GM19452 (cell line): ENCODE measurements around the gene UBE2E2.
A peak's percentile ranks its signal among the peaks of the same experiment; 100 is the strongest.
"Not testable (repeated sequence)": the region's sequence is repeated elsewhere in the genome, so short reads cannot be mapped to it uniquely, and the experiment has no call there.

Experiments
- ATAC-seq: cut with Tn5 transposase; IDR thresholded peaks from one replicate; pipeline ENCODE4 v1.9.1; 2021; ENCODE audit not compliant: unreplicated experiment

UBE2E2 gene

GRCh38 chr3:23202921-23203707, at the start of gene UBE2E2:
UBE2E2 (plus strand) TSS chr3:23203327.
- ATAC-seq: peak; percentile 73

- no peak for ATAC-seq
Observed at GRCh38 chr3:23153436-23153835, 49.7 kb upstream of the UBE2E2 start.

- ATAC-seq: no peak
Observed at GRCh38 chr3:23157331-23157730, 45.8 kb upstream of the UBE2E2 start.

GRCh38 chr3:23159929-23160328, 43.2 kb upstream of the UBE2E2 start:
- ATAC-seq: no peak

GRCh38 chr3:23161308-23161707, 41.8 kb upstream of the UBE2E2 start:
- no peak for ATAC-seq

- peak; percentile 59 for ATAC-seq
Observed at GRCh38 chr3:23161896-23162570, 41.1 kb upstream of the UBE2E2 start.

- peak; percentile 52 for ATAC-seq
Observed at GRCh38 chr3:23162934-23163333, 40.2 kb upstream of the UBE2E2 start.

GRCh38 chr3:23164746-23165145, 38.4 kb upstream of the UBE2E2 start:
- ATAC-seq: no peak

GRCh38 chr3:23165571-23165970, 37.6 kb upstream of the UBE2E2 start:
- ATAC-seq: no peak

GRCh38 chr3:23166276-23166675, 36.9 kb upstream of the UBE2E2 start:
- ATAC-seq: no peak

- ATAC-seq: no peak
Observed at GRCh38 chr3:23166845-23167244, 36.3 kb upstream of the UBE2E2 start.

- ATAC-seq: no peak
Observed at GRCh38 chr3:23169551-23169950, 33.6 kb upstream of the UBE2E2 start.

- ATAC-seq: no peak
Observed at GRCh38 chr3:23170291-23170690, 32.8 kb upstream of the UBE2E2 start.

- ATAC-seq: no peak
Observed at GRCh38 chr3:23172059-23172458, 31.1 kb upstream of the UBE2E2 start.

GRCh38 chr3:23174426-23175039, 28.6 kb upstream of the UBE2E2 start:
- ATAC-seq: no peak

- no peak for ATAC-seq
Observed at GRCh38 chr3:23175341-23176083, 27.6 kb upstream of the UBE2E2 start.

GRCh38 chr3:23176839-23177238, 26.3 kb upstream of the UBE2E2 start:
- ATAC-seq: not testable (repeated sequence)

GRCh38 chr3:23182996-23183513, 20.1 kb upstream of the UBE2E2 start:
- no peak for ATAC-seq

- no peak for ATAC-seq
Observed at GRCh38 chr3:23183731-23184130, 19.4 kb upstream of the UBE2E2 start.

GRCh38 chr3:23185861-23186260, 17.3 kb upstream of the UBE2E2 start:
- ATAC-seq: no peak

GRCh38 chr3:23189187-23189586, 13.9 kb upstream of the UBE2E2 start:
- no peak for ATAC-seq
